Stimulated activated CD4-positive, alpha-beta T cell treated with anti-CD3 and anti-CD28 coated beads, TNF-alpha, amount 100 ng/mL, for 48 hours (primary cell): ENCODE results near the gene SORCS1.

Experiments used
- DNase-seq, 3 donors: peaks; one replicate each; pipeline ENCODE4 v3.0.0-alpha.2; 2020; ENCODE audit warnings: low read depth in 3 of 3

SORCS1 gene

DNA sequence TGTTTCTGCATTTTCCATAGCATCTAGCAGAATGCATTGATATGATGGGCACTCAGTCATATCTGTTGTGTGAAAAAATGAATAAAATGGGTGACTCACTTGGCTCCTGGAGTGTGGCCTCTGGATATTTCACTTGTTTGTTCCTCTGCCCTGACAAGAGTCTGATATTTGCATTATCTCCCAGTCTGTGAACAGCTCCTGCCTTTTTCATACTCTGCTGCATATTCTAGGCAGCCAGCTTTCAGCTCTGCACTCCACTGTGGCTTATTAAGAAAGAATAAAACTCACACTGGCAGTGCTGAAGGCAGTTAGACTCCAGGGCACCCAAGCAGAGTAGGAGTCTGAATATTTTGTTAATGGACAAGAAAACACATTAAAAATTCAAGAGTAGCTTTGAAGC, 623.9 kb downstream of the SORCS1 start:
- DNase-seq = no peak

GRCh38 chr10:106537866-106538265, 626.6 kb downstream of the SORCS1 start:
- no peak for DNase-seq

DNA sequence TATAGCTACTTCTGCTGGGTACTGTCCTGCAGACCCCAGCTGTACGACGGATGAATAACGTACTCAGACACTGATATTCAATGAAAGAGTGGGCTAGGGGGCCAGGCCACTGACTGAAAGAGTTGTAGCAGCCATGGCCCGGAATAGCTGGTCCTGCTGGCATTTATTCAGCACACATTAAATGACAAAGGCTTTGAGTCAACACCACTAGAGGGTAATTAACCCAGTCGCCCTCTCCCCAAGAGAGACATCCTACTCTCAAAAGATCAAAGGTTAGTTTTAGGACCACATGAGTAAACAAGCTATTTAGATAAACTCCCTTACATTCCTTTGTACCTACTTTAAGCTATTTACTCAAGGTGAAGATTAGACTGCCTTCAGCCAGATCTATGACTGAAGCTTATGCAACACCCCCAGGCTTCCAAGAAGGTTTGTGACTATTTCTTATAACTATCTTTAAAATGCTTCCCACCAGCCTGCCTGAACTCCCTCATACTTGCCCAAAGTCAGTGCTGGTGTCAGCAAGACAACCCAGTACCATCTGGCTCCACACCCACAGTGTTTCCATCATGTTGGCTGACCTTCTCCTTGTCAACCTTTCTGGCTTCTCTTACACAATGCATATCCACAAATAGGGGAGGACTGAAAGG, 629.1 kb downstream of the SORCS1 start:
- no peak for DNase-seq

- no peak for DNase-seq
Observed at GRCh38 chr10:106534441-106534840, 630.1 kb downstream of the SORCS1 start.

- no peak for DNase-seq
Observed at GRCh38 chr10:106528702-106529101, 635.8 kb downstream of the SORCS1 start.

DNA sequence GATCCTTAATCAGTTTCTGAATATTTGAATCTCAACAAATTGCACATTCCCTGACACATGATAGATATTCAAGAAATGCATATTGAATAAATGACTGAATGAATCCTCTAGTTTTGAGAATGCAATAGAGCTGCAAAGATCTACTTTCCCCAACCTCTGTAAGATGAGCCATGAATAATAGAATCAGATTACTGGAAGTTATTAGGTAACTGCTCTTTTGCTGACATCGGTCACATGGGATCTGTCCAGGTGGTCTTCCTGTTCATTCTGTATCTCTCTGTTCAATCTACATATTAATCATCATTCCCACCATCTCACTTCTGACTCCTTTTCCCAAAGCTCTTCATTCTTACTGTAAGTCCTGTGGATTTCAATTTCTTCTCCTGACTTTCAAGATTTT, 638.7 kb downstream of the SORCS1 start:
- no peak for DNase-seq
